Measurements from ENCODE around the gene LRP1B.

GRCh38 chr2:140199312-140199711 lies 1931.5 kb downstream of the LRP1B start:
- TF ChIP-seq CTCF (IDR thresholded peaks at IDR 0.05; ENCODE audit: low read depth, low read length, poor library complexity, severe bottlenecking) = no peak
- no peak for TF ChIP-seq EZH2phosphoT487 (IDR thresholded peaks at IDR 0.05; ENCODE audit: borderline replicate concordance, low read length)
